ENCODE measurements around the gene COL5A1. TPM values are rescaled to one million over a fixed set of nuclear protein-coding genes. Genes with fewer than 3 reads are reported as not detected.

The COL5A1 gene
- total RNA-seq, 4 donors from 2014 or later: 7.1 to 69.3 (median 16.1) TPM

GRCh38 chr9:134640506-134641172 lies 964 bp upstream of the COL5A1 start:
- WGBS, 2 donors (ENCODE audit: low coverage in 1 of 2): 36 to 55% methylated on average over 2 to 14 of the region's 14 CpGs
- intact Hi-C loops (cut with DNase I; ENCODE audit: low total_unique reads): loop anchor here (10.0 kb wide), 1 partner anchor 306 kb away; no protein-coding TSS in a partner anchor
- DNase-seq: no peak
- TF ChIP-seq EP300 (IDR thresholded peaks at IDR 0.05; ENCODE audit: low read depth): no peak
- TF ChIP-seq, protein P1, sequence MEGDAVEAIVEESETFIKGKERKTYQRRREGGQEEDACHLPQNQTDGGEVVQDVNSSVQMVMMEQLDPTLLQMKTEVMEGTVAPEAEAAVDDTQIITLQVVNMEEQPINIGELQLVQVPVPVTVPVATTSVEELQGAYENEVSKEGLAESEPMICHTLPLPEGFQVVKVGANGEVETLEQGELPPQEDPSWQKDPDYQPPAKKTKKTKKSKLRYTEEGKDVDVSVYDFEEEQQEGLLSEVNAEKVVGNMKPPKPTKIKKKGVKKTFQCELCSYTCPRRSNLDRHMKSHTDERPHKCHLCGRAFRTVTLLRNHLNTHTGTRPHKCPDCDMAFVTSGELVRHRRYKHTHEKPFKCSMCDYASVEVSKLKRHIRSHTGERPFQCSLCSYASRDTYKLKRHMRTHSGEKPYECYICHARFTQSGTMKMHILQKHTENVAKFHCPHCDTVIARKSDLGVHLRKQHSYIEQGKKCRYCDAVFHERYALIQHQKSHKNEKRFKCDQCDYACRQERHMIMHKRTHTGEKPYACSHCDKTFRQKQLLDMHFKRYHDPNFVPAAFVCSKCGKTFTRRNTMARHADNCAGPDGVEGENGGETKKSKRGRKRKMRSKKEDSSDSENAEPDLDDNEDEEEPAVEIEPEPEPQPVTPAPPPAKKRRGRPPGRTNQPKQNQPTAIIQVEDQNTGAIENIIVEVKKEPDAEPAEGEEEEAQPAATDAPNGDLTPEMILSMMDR (IDR thresholded peaks at IDR 0.05): no peak
- no peak for TF ChIP-seq POLR2A (IDR thresholded peaks at IDR 0.05)
- TF ChIP-seq POLR2AphosphoS5 (IDR thresholded peaks at IDR 0.05): no peak
- H3K9me3 ChIP-seq: no peaks in the 10 kb centered on the region
- H3K4me3 ChIP-seq: peak overlapping the region in 3 of 4 donors; percentile 46 to 59 (median 55)
- H3K27ac ChIP-seq: peak overlapping the region; percentile 91 to 96 (median 93)
- peaks cover 0 to 22% (median 6%) of the 10 kb centered on the region in 4 donors for H3K4me1 ChIP-seq
- peaks cover 32% of the 10 kb centered on the region for H3K27me3 ChIP-seq
- no peaks in the 10 kb centered on the region for H3K36me3 ChIP-seq
- in situ Hi-C loops (cut with MboI; ENCODE audit: low pct_ligation_motif_present in 1 of 4, low pct_unique_long_range_greater_than_20kb in 1 of 4, low sequenced_read_pairs in 3 of 4): no loop called here

DNA sequence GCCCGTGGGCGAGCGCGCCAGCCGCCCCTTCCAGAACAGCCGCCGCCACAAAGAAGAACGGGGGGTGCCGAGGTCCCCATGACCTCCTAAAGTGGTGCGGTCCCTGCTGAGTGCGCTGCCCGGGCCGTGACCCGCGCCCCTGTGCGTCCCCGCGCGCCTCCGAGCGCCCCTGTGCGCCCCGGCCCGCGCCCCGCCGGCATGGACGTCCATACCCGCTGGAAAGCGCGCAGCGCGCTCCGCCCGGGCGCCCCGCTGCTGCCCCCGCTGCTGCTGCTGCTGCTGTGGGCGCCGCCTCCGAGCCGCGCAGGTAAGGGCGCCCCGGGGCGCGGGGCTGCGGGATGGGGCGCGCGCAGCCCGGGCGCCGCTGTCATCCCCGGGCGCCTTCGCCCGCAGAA lies 384 bp downstream of the COL5A1 start:
- in situ Hi-C loops (cut with MboI; ENCODE audit: low pct_ligation_motif_present in 1 of 4, low pct_unique_long_range_greater_than_20kb in 1 of 4, low sequenced_read_pairs in 3 of 4): no loop called here
- intact Hi-C loops (cut with DNase I; ENCODE audit: low total_unique reads): loop anchor here (10.0 kb wide), 1 partner anchor 307 kb away; no protein-coding TSS in a partner anchor
- 4% methylated on average over 40 of the region's 58 CpGs; no CpG with 5 or more reads in 1 of the 2 donors for WGBS, 2 donors (ENCODE audit: low coverage in 1 of 2)

DNA sequence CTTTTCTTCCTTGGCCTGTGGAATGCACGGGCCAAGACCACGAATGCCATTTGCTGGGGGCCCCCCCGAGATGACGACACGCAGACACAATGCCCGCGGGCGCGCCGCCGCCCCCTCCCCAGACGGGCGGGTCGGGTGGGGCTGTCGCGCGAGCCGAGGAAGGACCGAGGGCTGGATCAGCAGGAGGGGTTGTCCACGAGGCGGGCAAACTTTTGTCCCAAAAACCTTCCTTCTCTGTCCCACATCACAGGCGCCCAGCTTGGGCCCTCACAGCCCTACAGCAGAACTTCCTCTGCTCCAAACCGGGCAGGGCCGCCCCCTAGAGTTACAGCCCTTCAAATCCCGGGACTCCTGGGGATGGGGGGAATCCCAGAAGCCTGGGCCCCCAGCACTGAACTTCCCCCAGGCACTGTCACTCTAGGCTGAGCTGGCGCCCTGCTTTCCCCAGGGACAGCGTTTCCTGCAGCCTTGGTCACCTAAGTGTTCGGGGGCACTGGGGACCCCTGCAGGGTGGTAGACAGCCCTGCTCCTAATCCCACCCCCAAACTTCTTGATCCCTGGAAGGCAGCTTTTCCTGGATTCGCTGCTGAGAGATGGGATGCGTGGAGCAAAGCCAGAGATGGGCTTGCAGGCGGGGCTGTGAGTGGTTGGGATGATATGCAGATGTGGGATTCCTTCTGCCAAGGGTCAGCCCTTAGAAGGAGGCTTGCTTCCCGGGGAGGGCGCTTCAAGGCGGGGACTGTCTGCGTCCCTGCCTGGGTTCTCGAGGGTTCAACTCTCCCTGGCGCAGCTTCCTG lies 980 bp downstream of the COL5A1 start:
- in situ Hi-C loops (cut with MboI; ENCODE audit: low pct_ligation_motif_present in 1 of 4, low pct_unique_long_range_greater_than_20kb in 1 of 4, low sequenced_read_pairs in 3 of 4): no loop called here

More for the DNA sequence above, 384 bp downstream of the COL5A1 start:
- peak overlapping the region; percentile 91 to 96 (median 93) for H3K27ac ChIP-seq
- no peak for TF ChIP-seq POLR2A (IDR thresholded peaks at IDR 0.05)
- TF ChIP-seq POLR2AphosphoS5 (IDR thresholded peaks at IDR 0.05): no peak
- no peak for TF ChIP-seq EP300 (IDR thresholded peaks at IDR 0.05; ENCODE audit: low read depth)
- TF ChIP-seq, protein P1 (IDR thresholded peaks at IDR 0.05): no peak
- no peak for DNase-seq
- no peaks in the 10 kb centered on the region for H3K9me3 ChIP-seq
- no peaks in the 10 kb centered on the region for H3K36me3 ChIP-seq
- peaks cover 12 to 35% (median 18%) of the 10 kb centered on the region in 4 donors for H3K4me1 ChIP-seq
- peak overlapping the region; percentile 46 to 59 (median 56) for H3K4me3 ChIP-seq
- H3K27me3 ChIP-seq: peaks cover 32% of the 10 kb centered on the region

More for the DNA sequence above, 980 bp downstream of the COL5A1 start:
- H3K4me3 ChIP-seq: peak overlapping the region; percentile 46 to 59 (median 56)
- H3K9me3 ChIP-seq: no peaks in the 10 kb centered on the region
- peak overlapping the region; percentile 91 to 96 (median 93) for H3K27ac ChIP-seq
- DNase-seq: peak; percentile 58
- WGBS, 2 donors (ENCODE audit: low coverage in 1 of 2): 13% methylated on average over 35 of the region's 37 CpGs; no CpG with 5 or more reads in 1 of the 2 donors
- no peaks in the 10 kb centered on the region for H3K36me3 ChIP-seq
- H3K4me1 ChIP-seq: peaks cover 15 to 41% (median 22%) of the 10 kb centered on the region in 4 donors
- TF ChIP-seq EP300 (IDR thresholded peaks at IDR 0.05; ENCODE audit: low read depth): no peak
- TF ChIP-seq POLR2AphosphoS5 (IDR thresholded peaks at IDR 0.05): peak; percentile 49 to 81 (median 59)
- TF ChIP-seq POLR2A (IDR thresholded peaks at IDR 0.05): peak; percentile 23
- TF ChIP-seq, protein P1 (IDR thresholded peaks at IDR 0.05): no peak
- intact Hi-C loops (cut with DNase I; ENCODE audit: low total_unique reads): loop anchor here (10.0 kb wide), 1 partner anchor 308 kb away; no protein-coding TSS in a partner anchor
- peaks cover 32% of the 10 kb centered on the region for H3K27me3 ChIP-seq
